NB4 (cell line): Measurements from ENCODE around the gene KCNK4.

Experiments used
- DNase-seq: peaks from one replicate; pipeline ENCODE4 v3.0.0; 2010; ENCODE audit warnings: low read depth
- H3K4me3 ChIP-seq: one replicate; pipeline ENCODE4 v1.5.1; 2011; ENCODE audit warnings: mild to moderate bottlenecking, low read depth, low read length, moderate library complexity
- CTCF ChIP-seq: IDR thresholded peaks from one replicate; pipeline ENCODE4 v1.5.1; 2012; ENCODE audit warnings: low read depth, low read length
- MAX ChIP-seq: IDR thresholded peaks from 2 replicates; pipeline ENCODE4 v1.6.1; 2011; ENCODE audit warnings: low read depth, low read length
- MYC ChIP-seq: IDR thresholded peaks from 2 replicates; pipeline ENCODE4 v1.6.1; 2011; ENCODE audit warnings: low read depth, low read length
- POLR2A ChIP-seq: IDR thresholded peaks from 2 replicates; pipeline ENCODE4 v1.6.1; 2011; ENCODE audit warnings: mild to moderate bottlenecking; ENCODE audit not compliant: insufficient read length; ENCODE audit errors: extremely low read depth

The KCNK4 gene

GRCh38 chr11:64267207-64267945 lies 23.7 kb upstream of the KCNK4 start:
- no peak overlapping the region for H3K4me3 ChIP-seq
- DNase-seq: no peak
- no peak for TF ChIP-seq CTCF
- no peak for TF ChIP-seq MYC
- no peak for TF ChIP-seq POLR2A
- TF ChIP-seq MAX: no peak

- TF ChIP-seq MYC: no peak
- TF ChIP-seq MAX: no peak
- peak; percentile 9 for TF ChIP-seq POLR2A
- no peak for TF ChIP-seq CTCF
- H3K4me3 ChIP-seq: peak overlapping the region; percentile 72
- DNase-seq: no peak
These were observed 22.8 kb upstream of the KCNK4 start for GRCh38 chr11:64268025-64268892.

GRCh38 chr11:64268893-64269539 lies 22.1 kb upstream of the KCNK4 start:
- DNase-seq: peak; percentile 73
- H3K4me3 ChIP-seq: peak overlapping the region; percentile 72
- TF ChIP-seq MYC (no peak), CTCF (no peak), MAX (no peak), POLR2A (peak; percentile 7)

- peak overlapping the region; percentile 97 for H3K4me3 ChIP-seq
- DNase-seq: peak; percentile 100
- peak; percentile 39; the same call in 1 of the 2 replicates for TF ChIP-seq MYC
- no peak for TF ChIP-seq CTCF
- TF ChIP-seq POLR2A: peak; percentile 68
- TF ChIP-seq MAX: no peak
These were observed 21.4 kb upstream of the KCNK4 start for GRCh38 chr11:64269540-64270220.

GRCh38 chr11:64275031-64275800 lies 15.9 kb upstream of the KCNK4 start:
- no peak for TF ChIP-seq POLR2A
- TF ChIP-seq MYC: no peak
- no peak for TF ChIP-seq MAX
- TF ChIP-seq CTCF: no peak
- no peak overlapping the region for H3K4me3 ChIP-seq
- no peak for DNase-seq
